SH-SY5Y (cell line): Measurements from ENCODE around the gene DIPK1B.

Experiments
- GATA2 ChIP-seq: IDR thresholded peaks from 2 replicates; pipeline ENCODE4 v1.6.1; 2011; ENCODE audit warnings: mild to moderate bottlenecking, low read depth, low read length
- GATA3 ChIP-seq: IDR thresholded peaks from 2 replicates; pipeline ENCODE4 v1.6.1; 2011; ENCODE audit warnings: low read depth, mild to moderate bottlenecking, low read length, moderate library complexity

GRCh38 chr9:136771907-136772415, 59.6 kb downstream of the DIPK1B start:
- TF ChIP-seq GATA3 (no peak), GATA2 (no peak)
